ENCODE measurements around the gene MAP3K8.

MAP3K8 gene

GRCh38 chr10:30491204-30491915, 57.4 kb downstream of the MAP3K8 start:
- TF ChIP-seq, protein P1, sequence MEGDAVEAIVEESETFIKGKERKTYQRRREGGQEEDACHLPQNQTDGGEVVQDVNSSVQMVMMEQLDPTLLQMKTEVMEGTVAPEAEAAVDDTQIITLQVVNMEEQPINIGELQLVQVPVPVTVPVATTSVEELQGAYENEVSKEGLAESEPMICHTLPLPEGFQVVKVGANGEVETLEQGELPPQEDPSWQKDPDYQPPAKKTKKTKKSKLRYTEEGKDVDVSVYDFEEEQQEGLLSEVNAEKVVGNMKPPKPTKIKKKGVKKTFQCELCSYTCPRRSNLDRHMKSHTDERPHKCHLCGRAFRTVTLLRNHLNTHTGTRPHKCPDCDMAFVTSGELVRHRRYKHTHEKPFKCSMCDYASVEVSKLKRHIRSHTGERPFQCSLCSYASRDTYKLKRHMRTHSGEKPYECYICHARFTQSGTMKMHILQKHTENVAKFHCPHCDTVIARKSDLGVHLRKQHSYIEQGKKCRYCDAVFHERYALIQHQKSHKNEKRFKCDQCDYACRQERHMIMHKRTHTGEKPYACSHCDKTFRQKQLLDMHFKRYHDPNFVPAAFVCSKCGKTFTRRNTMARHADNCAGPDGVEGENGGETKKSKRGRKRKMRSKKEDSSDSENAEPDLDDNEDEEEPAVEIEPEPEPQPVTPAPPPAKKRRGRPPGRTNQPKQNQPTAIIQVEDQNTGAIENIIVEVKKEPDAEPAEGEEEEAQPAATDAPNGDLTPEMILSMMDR (IDR thresholded peaks at IDR 0.05) = no peak

- TF ChIP-seq, protein P1 (IDR thresholded peaks at IDR 0.05) = no peak
These were observed 58.0 kb downstream of the MAP3K8 start for GRCh38 chr10:30491916-30492515.

- TF ChIP-seq, protein P1 (IDR thresholded peaks at IDR 0.05) = no peak
These were observed 59.9 kb downstream of the MAP3K8 start for GRCh38 chr10:30493609-30494530.

DNA sequence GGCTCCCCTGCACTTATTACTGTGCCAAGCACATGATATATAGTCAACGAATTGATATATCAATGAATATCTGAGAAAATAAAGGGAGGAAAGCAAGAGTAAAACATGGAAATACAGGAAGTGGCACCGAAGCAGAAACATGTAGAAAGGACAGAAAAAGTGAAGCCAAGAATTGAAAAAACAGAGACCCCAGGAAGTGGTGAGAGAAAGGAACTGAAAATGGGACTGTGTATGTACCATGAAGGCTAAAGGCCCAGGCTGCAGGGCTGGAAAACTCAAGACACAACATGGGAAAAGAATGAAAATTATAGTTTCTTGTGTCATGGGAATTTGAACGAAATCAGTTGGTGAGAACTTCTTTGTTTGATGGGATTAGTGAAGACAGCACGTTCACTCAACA, 60.6 kb downstream of the MAP3K8 start:
- TF ChIP-seq, protein P1 (IDR thresholded peaks at IDR 0.05) = no peak

DNA sequence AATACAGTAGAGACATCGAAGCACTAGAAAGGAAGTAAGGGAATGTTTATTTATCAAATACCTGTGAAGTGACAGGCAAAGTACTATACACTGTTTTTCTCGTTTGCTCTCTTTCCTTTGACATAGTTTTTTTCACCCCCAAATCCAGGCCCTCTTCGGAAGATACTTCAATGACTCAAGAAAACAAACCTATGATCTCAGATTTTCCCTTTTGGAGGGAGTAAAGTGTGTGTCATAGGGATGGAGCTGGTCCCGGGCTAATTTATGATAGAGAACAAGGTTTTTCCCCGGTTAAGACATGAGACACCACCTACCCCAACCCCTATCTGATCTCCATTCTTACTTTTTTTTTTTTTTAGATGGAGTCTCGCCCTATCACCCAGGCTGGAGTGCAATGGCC, 61.7 kb downstream of the MAP3K8 start:
- TF ChIP-seq, protein P1 (IDR thresholded peaks at IDR 0.05) = no peak

DNA sequence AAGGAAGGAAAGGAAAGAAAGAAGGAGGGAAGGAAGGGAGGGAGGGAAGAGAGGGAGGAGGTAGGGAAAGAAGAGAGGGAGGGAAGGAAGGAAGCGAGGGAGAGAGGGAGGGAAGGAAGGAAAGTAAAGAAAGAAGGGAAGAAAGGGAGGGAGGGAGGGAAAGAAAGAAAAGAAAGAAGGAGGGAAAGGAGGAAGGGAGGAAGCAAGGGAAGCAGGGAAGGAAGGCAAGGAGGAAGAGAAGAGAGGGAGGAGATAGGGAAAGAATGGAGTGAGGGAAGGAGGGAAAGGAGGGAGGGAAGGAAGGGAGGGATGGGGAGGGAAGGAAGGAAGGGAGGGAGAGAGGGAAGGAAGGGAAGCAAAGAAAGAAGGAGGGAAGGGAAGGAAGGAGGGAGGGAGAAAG, 65.8 kb downstream of the MAP3K8 start:
- TF ChIP-seq, protein P1 (IDR thresholded peaks at IDR 0.05) = no peak

DNA sequence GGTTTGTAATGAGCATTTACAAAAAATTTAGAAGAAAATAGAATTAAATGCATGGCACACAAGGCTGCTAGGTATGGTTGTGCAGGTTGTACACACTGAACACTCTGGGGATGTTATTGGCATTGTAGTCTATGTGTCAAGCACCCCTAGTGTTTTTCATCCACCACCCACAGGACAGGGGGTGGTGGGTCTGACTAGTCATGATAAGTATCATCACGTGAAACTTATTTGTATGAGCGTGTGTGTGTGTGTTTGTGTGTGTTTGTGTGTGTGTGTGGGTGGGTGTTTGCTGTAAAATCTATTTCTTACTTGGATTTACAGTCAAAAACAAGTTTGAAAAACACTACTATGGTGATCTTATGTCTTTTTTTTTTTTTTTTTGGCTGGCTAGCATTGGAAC, 66.5 kb downstream of the MAP3K8 start:
- TF ChIP-seq, protein P1 (IDR thresholded peaks at IDR 0.05) = no peak
